Renal cortical epithelial cell (primary cell): ENCODE measurements around the gene PAFAH2. TPM values are rescaled to one million over a fixed set of nuclear protein-coding genes. Genes with fewer than 3 reads are reported as not detected.

Experiments used
- DNase-seq: peaks from one replicate; pipeline ENCODE4 v3.0.0-alpha.2; 2011; ENCODE audit warnings: low read depth
- total RNA-seq: library from RNA; depleted of rRNA; stranded (reverse); fragments of >200 nt; gene quantifications from 2 replicates; pipeline ENCODE4 v1.2.3, GENCODE V29; 2014

PAFAH2 gene
- total RNA-seq, 1 donor from 2014 or later = 18.5 TPM

DNA sequence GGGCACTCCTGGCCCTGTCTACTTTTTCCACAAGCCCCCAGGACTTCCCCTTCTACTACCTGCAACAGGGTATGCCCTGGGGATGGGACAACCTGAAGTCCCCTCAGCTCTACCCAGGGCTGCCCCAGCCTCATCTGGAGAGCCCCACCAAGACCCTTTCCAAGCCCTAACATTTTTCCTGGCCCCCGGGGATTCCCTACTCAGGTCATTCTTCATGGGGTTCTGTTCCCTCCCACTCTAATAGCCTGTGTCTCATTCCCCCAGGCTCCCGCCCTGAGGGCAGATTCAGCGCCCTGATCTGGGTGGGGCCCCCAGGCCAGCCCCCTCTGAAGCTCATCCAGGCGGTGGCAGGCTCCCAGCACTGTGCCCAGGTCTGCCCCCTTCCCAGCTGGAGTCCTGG lies 33.3 kb upstream of the PAFAH2 start:
- no peak for DNase-seq

GRCh38 chr1:26029864-26030481 lies 32.1 kb upstream of the PAFAH2 start:
- DNase-seq = no peak

DNA sequence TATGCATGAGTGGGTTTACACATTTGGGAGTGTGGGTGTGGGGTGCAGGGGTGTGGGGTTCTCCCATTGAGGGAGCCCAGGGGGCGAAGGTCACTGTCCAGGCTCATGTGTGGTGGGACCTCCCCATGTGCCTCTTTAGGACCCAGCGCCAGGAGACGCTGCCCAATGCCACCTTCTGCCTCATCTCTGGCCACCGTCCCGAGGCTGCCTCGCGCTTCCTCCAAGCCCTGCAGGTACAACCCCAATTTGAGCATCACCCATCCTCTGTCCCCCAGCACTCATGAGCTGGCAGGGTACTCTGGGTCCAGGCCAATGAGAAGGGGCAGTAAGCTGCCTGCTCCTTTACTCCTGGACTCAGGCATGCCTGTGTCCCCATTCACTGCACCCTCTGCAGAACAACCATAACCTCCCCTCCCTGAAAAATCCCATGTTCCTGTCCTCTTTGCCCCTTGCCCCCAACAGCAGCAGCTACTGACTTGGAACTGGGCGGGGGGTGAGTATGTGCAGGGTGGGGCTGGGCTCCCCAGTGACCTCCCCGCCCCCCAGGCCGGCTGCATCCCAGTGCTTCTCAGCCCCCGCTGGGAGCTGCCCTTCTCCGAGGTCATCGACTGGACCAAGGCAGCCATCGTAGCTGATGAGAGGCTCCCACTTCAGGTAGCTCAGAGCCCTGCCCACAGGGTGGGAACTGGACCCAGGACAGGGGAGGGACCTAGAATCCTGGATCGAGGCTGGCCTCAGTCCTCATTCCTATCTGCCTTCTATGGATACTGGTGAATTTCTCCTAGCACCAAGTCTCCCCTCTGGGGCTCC lies 31.4 kb upstream of the PAFAH2 start:
- DNase-seq = no peak

DNA sequence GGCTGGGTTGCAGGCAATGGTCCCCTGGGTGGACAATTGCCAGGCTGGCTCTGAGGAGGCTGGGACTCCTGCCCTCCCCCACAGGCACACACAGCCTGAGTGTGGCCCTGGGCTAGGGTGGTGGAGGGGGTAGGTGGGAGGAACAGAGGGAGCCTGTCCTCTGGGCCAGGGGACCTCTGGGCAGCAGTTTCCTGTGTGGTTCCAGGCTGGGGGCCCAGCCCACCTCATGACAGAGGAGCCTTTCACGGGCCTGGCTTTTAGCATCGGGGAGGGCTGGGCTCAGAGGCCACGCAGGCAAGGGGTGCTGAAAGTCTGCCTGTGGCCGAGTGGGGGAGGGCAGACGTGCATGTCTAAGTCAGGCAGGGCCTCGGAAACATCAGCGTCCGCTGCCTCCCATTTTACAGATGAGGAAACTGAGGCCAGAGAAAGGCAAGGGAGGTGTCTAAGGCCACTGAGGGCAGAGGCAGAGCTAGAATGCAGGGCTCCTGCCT lies 30.7 kb upstream of the PAFAH2 start:
- DNase-seq = no peak

DNA sequence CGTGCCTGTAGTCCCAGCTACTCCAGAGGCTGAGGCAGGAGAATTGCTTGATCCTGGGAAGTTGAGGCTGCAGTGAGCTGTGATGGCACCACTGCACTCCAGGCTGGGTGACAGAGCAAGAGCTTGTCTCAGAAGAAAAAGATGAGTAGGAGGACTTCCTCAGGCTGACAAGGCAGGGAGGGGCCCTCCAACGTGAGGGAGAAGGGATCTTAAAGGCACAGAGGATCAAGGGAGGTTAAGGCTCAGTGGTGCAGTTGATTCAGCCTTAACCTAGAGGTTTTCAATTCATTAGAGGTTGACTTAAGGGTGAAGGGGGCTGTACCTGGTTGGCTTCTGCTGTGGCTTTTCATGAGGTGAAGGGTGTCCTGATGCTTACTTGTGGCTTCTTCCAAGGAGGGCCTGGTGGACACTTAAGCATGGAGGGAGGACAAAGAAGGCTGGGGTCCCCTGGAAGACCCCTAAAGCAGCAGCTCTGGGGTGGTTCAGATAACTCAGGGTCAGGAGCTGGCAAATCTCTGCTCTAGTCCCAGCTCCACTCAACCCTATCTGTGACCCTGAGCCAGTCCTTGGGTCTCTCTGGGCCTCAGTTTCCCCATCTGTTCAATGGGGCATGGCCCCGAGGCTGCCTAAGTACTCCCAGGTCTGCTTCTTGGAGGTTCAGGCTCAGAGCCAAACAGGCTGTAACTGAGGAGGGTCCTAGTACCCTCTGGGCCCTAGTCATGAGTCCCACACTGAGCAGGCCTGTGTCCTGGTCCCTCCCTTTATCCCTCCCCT lies 30.0 kb upstream of the PAFAH2 start:
- no peak for DNase-seq

DNA sequence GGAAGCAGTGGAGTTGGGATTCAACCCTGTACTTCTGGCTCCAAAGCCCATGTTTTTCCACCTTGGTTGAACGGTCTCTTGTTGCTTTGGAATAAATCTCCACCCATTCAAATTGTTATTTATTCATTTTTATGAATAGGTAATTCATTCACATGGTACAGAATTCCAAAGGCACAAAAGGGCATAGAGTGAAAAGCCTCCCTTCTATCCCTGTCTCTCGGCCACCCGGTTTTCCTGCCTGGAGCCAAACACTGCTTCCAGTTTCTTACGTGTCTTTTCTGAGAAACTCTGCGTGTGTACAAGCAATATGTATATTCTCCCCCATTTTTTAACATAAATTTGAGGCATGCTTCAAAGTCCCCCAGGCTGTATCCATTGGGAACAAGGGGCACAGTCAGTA lies 27.7 kb upstream of the PAFAH2 start:
- DNase-seq = no peak

DNA sequence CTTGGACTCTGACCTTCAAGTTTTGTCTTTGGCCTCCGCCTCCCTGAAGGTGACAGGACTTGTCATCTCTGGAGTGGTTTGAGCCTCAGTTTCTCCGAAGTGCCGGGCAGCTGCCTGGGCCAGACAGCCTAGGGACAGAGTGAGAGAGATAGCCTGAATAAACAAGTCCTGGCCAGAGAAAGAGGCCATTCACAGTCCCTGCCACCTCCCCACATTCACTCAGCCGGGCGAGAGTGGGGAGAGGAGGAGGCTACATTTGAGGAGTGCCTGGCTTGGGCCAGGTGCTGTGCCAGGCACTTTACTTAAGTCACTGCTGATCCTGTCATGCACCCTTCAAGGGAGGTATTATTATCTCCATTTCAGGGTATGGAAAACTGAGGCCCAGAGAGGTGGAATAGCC lies 27.2 kb upstream of the PAFAH2 start:
- no peak for DNase-seq

GRCh38 chr1:26023826-26024225 lies 26.0 kb upstream of the PAFAH2 start:
- DNase-seq = no peak

GRCh38 chr1:26023009-26023408 lies 25.1 kb upstream of the PAFAH2 start:
- DNase-seq = no peak

- DNase-seq = no peak
Observed at GRCh38 chr1:26022404-26022779, 24.5 kb upstream of the PAFAH2 start.

- DNase-seq = no peak
Observed at GRCh38 chr1:26021647-26022403, 24.0 kb upstream of the PAFAH2 start, which contains the start of gene EXTL1. EXTL1 (plus strand) TSS chr1:26021775; CDS start chr1:26022647, 872 bp downstream.

GRCh38 chr1:26020941-26021646 lies 23.2 kb upstream of the PAFAH2 start:
- DNase-seq = no peak

- no peak for DNase-seq
Observed at GRCh38 chr1:26020330-26020768, 22.5 kb upstream of the PAFAH2 start.

DNA sequence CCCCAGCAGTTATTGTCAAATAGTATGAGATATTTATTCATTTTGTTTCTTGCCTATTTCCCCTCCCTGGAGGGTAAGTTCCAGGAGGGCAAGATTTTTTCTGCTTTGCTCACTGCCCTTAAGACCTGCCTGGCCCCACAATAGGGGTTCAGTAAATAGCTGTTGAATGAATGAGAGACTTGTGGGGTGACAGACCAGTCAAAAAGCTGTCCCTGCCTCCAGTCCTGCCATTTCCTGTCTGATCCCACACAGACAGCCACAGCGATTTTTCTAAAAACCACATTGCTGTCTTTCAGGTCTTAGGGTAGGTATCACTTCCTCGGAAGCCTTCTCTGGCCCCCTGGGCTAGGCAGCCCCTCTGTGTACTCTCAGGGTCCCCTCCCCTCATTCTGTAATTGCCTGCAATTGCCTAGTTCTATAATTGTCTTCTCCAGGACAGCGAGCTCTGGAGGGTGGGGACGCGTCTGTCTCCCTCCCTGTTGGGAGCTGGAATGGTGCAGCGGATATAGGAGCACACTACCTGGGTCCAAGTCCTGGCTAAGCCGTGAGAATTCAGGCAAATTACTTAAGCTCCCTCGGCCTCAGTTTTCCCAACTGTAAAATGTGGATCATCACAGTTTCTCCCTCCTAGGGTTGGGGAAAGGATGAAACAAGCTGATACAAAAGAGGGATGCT lies 21.9 kb upstream of the PAFAH2 start:
- DNase-seq = no peak

GRCh38 chr1:26017606-26018005 lies 19.7 kb upstream of the PAFAH2 start:
- no peak for DNase-seq

GRCh38 chr1:26016953-26017545 lies 19.2 kb upstream of the PAFAH2 start:
- DNase-seq = no peak

DNA sequence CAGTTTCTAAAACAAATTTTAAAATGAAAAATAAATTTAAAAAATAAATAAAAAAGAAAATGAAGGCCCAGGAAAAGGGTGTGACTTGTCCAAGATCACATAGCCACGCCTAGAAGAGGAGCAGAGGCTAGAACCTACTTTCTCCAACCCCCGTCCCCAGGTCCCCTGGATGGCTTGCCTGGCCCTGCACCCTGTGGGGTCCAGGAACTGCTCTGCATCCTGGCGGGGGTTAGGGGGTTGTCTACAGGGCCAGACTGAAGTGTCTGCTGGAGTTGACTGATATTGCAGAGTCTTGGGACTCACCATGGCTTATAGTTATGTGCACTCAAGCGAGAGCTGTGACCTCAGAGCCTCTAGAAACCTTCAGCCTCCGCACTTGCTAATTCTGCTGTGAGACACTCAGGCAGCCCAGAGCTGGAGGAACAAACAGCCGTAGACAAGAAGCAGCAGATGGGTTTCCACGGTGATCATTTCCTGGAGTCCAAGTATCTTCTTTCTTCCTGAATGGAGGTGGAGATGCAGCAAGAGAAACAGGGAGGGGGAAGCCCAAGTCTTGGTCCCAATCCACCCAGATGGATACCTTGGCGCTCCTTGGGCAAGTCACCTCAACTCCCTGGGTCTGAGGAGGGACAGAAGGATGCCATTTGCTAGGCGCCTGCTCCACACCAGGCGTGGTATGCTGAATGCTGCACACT lies 18.5 kb upstream of the PAFAH2 start:
- no peak for DNase-seq

- peak; percentile 78 for DNase-seq
Observed at GRCh38 chr1:26015358-26015757, 17.5 kb upstream of the PAFAH2 start.

- no peak for DNase-seq
Observed at GRCh38 chr1:26014179-26014578, 16.3 kb upstream of the PAFAH2 start.
